ENCODE results near the gene CPA1.
"Not testable (repeated sequence)": the region's sequence is repeated elsewhere in the genome, so short reads cannot be mapped to it uniquely, and the experiment has no call there.

CPA1 gene

GRCh38 chr7:130374507-130374906 is 5.8 kb upstream of the CPA1 start:
- DNase-seq, result no peak

- not testable (repeated sequence) for DNase-seq
Measured at GRCh38 chr7:130376461-130376860, 3.8 kb upstream of the CPA1 start.

- DNase-seq, result no peak
Measured at GRCh38 chr7:130377178-130377577, 3.1 kb upstream of the CPA1 start.

GRCh38 chr7:130379019-130379418 is 1.3 kb upstream of the CPA1 start:
- no peak for DNase-seq

- DNase-seq, result no peak
Measured at GRCh38 chr7:130379532-130379920, 768 bp upstream of the CPA1 start.

GRCh38 chr7:130380861-130381455 is 664 bp downstream of the CPA1 start:
- no peak for DNase-seq

- DNase-seq, result no peak
Measured at GRCh38 chr7:130381468-130382312, 1.4 kb downstream of the CPA1 start.

- DNase-seq, result no peak
Measured at GRCh38 chr7:130383187-130383980, 3.1 kb downstream of the CPA1 start.

GRCh38 chr7:130384371-130384801 is 4.1 kb downstream of the CPA1 start:
- DNase-seq, result no peak

- no peak for DNase-seq
Measured at GRCh38 chr7:130384841-130385599, 4.7 kb downstream of the CPA1 start.

- no peak for DNase-seq
Measured at GRCh38 chr7:130385600-130386066, 5.3 kb downstream of the CPA1 start.

GRCh38 chr7:130386876-130387275 is 6.6 kb downstream of the CPA1 start:
- DNase-seq, result no peak

GRCh38 chr7:130387306-130387627 is 7.0 kb downstream of the CPA1 start:
- DNase-seq, result no peak

GRCh38 chr7:130387628-130388403 is 7.5 kb downstream of the CPA1 start:
- peak; percentile 37 for DNase-seq

GRCh38 chr7:130388671-130389070 is 8.4 kb downstream of the CPA1 start:
- DNase-seq, result no peak

- no peak for DNase-seq
Measured at GRCh38 chr7:130390486-130390885, 10.2 kb downstream of the CPA1 start.

- peak; percentile 47 for DNase-seq
Measured at GRCh38 chr7:130393101-130393561, 12.8 kb downstream of the CPA1 start.

GRCh38 chr7:130393841-130394411 is 13.6 kb downstream of the CPA1 start:
- DNase-seq, result no peak

GRCh38 chr7:130394421-130395195 is 14.3 kb downstream of the CPA1 start:
- DNase-seq, result no peak

GRCh38 chr7:130395421-130395820 is 15.1 kb downstream of the CPA1 start:
- no peak for DNase-seq

- no peak for DNase-seq
Measured at GRCh38 chr7:130396109-130396508, 15.8 kb downstream of the CPA1 start.
